Hepatocyte (in vitro differentiated cells): ENCODE data around the gene ZNF280D. TPM values are rescaled to one million over a fixed set of nuclear protein-coding genes. Genes with fewer than 3 reads are reported as not detected.

Experiments
- DNase-seq: peaks from one replicate; pipeline ENCODE4 v3.0.0-alpha.2; 2016; ENCODE audit warnings: low spot score
- H2AFZ ChIP-seq: fragments of 200-600 bp; sonication (generic); 2 replicates; pipeline ENCODE4 v1.6.0; 2016; ENCODE audit warnings: antibody characterized with exemption, mild to moderate bottlenecking
- H3K27ac ChIP-seq: fragments of 200-600 bp; sonication (generic); 2 replicates; pipeline ENCODE4 v1.5.1; 2016; ENCODE audit warnings: mild to moderate bottlenecking
- H3K27me3 ChIP-seq: fragments of 200-600 bp; sonication (generic); 2 replicates; pipeline ENCODE4 v1.6.1; 2016
- H3K36me3 ChIP-seq: fragments of 200-600 bp; sonication (generic); replicated peaks from 2 replicates; pipeline ENCODE4 v1.5.1; 2016; ENCODE audit warnings: low read depth; ENCODE audit not compliant: insufficient read depth
- H3K4me1 ChIP-seq: fragments of 200-600 bp; sonication (generic); 2 replicates; pipeline ENCODE4 v1.5.1; 2016; ENCODE audit warnings: mild to moderate bottlenecking, moderate library complexity; ENCODE audit not compliant: insufficient read depth
- H3K4me2 ChIP-seq: fragments of 200-600 bp; sonication (generic); 2 replicates; pipeline ENCODE4 v1.6.0; 2016
- H3K4me3 ChIP-seq: fragments of 200-600 bp; sonication (generic); 2 replicates; pipeline ENCODE4 v1.5.1; 2016; ENCODE audit warnings: mild to moderate bottlenecking
- H3K79me2 ChIP-seq: fragments of 200-600 bp; sonication (generic); 2 replicates; pipeline ENCODE4 v1.6.0; 2017; ENCODE audit warnings: mild to moderate bottlenecking
- H3K9me2 ChIP-seq: fragments of 200-600 bp; sonication (generic); replicated peaks from 2 replicates; pipeline ENCODE4 v1.6.0; 2017; ENCODE audit warnings: mild to moderate bottlenecking; ENCODE audit not compliant: insufficient read depth
- H3K9me3 ChIP-seq: fragments of 200-600 bp; sonication (generic); 2 replicates; pipeline ENCODE4 v1.5.1; 2016; ENCODE audit warnings: low read depth, mild to moderate bottlenecking
- H4K20me1 ChIP-seq: fragments of 200-600 bp; sonication (generic); 2 replicates; pipeline ENCODE4 v1.6.0; 2016; ENCODE audit warnings: mild to moderate bottlenecking; ENCODE audit not compliant: insufficient read depth, poor library complexity, severe bottlenecking
- CTCF ChIP-seq: fragments of 200-600 bp; sonication (generic); IDR thresholded peaks from 2 replicates; pipeline ENCODE4 v1.5.1; 2016; ENCODE audit warnings: antibody characterized with exemption, mild to moderate bottlenecking; ENCODE audit not compliant: poor library complexity
- EZH2 ChIP-seq: fragments of 200-600 bp; sonication (generic); IDR thresholded peaks from 2 replicates; pipeline ENCODE4 v1.6.1; 2016; ENCODE audit warnings: antibody characterized with exemption, mild to moderate bottlenecking, borderline replicate concordance
- EZH2phosphoT487 ChIP-seq: fragments of 200-600 bp; sonication (generic); IDR thresholded peaks from one replicate; pipeline ENCODE4 v1.6.1; 2018; ENCODE audit warnings: antibody characterized with exemption, mild to moderate bottlenecking, low read depth, moderate library complexity; ENCODE audit not compliant: unreplicated experiment, severe bottlenecking
- WGBS: methylation state at CpG from one replicate; pipeline ENCODE4 v1.1.6; 2016; ENCODE audit warnings: low lambda C conversion rate; ENCODE audit errors: missing lambda C conversion rate; 5-methylcytosine and 5-hydroxymethylcytosine counted together
- polyA plus RNA-seq: library from polyadenylated mRNA; unstranded; fragments of >200 nt; fragmentation: Nextera tagmentation; extraction: Ambion mirVana; gene quantifications from 2 replicates; pipeline ENCODE4 v1.2.1, GENCODE V29; 2016
- total RNA-seq: library from RNA; depleted of rRNA; stranded (reverse); fragments of >200 nt; gene quantifications from 2 replicates; pipeline ENCODE4 v1.2.3, GENCODE V29; 2014

The ZNF280D gene
- total and polyA plus RNA-seq, 2 experiments from 2014 or later = 0.54 to 0.87 TPM

DNA sequence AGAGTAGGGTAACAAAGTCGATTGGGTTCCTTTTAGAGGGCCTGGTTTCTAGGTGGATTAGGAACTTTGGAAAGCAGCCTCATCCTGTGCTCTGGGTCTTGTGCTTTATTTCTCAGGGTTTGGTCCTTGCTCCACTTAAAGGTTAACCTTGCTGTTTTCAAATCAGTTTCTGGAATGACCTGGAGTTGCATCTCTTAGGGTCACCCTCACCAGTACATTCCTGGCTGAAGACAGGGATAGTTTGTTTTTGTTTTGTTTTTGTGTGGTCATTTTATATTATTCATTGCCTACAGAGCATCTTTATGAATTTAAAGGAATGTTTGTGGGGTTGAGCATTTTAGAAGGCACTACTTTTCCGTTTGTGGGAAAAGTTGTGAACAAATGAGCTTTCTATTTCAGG is 45.5 kb upstream of the ZNF280D start:
- DNase-seq = no peak
- no peaks in the 10 kb centered on the region for H3K36me3 ChIP-seq
- H3K27ac ChIP-seq = no peak overlapping the region
- H3K4me1 ChIP-seq = peaks cover 3% of the 10 kb centered on the region
- WGBS = 89% methylated on average over 2 of the region's 2 CpGs
- H3K27me3 ChIP-seq = no peaks in the 10 kb centered on the region
- TF ChIP-seq CTCF (no peak), EZH2 (no peak), EZH2phosphoT487 (no peak)
- H4K20me1 ChIP-seq = no peaks in the 10 kb centered on the region
- no peak overlapping the region for H2AFZ ChIP-seq
- H3K79me2 ChIP-seq = no peaks in the 10 kb centered on the region
- no peak overlapping the region for H3K4me2 ChIP-seq
- H3K9me2 ChIP-seq = no peaks in the 10 kb centered on the region
- no peak overlapping the region for H3K4me3 ChIP-seq
- no peaks in the 10 kb centered on the region for H3K9me3 ChIP-seq

DNA sequence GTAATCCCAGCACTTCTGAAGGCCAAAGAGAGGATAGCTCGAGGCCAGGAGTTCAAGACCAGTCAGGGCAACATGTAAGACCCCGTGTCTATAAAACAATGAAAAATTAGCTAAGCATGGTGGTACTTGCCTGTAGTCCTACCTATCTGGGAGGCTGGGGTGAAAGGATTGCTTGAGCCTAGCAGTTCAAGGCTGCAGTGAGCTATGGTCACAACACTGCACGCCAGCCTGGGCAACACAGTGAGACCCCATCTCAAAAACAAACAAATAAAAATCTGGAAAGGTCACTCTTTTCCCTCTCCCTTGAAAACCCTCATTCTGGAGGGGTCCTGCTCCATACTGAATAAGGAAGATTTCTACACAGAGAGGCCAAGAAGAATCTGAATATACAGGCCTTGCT is 43.5 kb upstream of the ZNF280D start:
- Histone ChIP-seq H4K20me1 (no peaks in the 10 kb centered on the region), H3K27ac (no peak overlapping the region), H3K4me1 (peaks cover 9% of the 10 kb centered on the region), H3K4me3 (no peak overlapping the region), H3K27me3 (no peaks in the 10 kb centered on the region), H2AFZ (no peak overlapping the region), H3K36me3 (no peaks in the 10 kb centered on the region), H3K79me2 (no peaks in the 10 kb centered on the region), H3K4me2 (no peak overlapping the region), H3K9me3 (no peaks in the 10 kb centered on the region), H3K9me2 (no peaks in the 10 kb centered on the region)
- DNase-seq = no peak
- WGBS = 89% methylated on average over 3 of the region's 3 CpGs
- TF ChIP-seq EZH2phosphoT487 (no peak), EZH2 (no peak), CTCF (no peak)

- Histone ChIP-seq H3K4me3 (no peak overlapping the region), H3K4me1 (peaks cover 9% of the 10 kb centered on the region), H3K79me2 (no peaks in the 10 kb centered on the region), H3K4me2 (no peak overlapping the region), H4K20me1 (no peaks in the 10 kb centered on the region), H3K27me3 (no peaks in the 10 kb centered on the region), H3K9me3 (no peaks in the 10 kb centered on the region), H2AFZ (peak overlapping the region; percentile 12), H3K36me3 (no peaks in the 10 kb centered on the region), H3K27ac (no peak overlapping the region), H3K9me2 (no peaks in the 10 kb centered on the region)
- 76% methylated on average over 1 of the region's 1 CpG for WGBS
- DNase-seq = no peak
- TF ChIP-seq CTCF = no peak
- no peak for TF ChIP-seq EZH2
- no peak for TF ChIP-seq EZH2phosphoT487
Observed at GRCh38 chr15:56775641-56776040, 42.3 kb upstream of the ZNF280D start.

- H3K27me3 ChIP-seq = no peaks in the 10 kb centered on the region
- H3K36me3 ChIP-seq = no peaks in the 10 kb centered on the region
- H3K9me3 ChIP-seq = no peaks in the 10 kb centered on the region
- H3K4me1 ChIP-seq = peaks cover 9% of the 10 kb centered on the region
- H3K27ac ChIP-seq = no peak overlapping the region
- no peak overlapping the region for H3K4me2 ChIP-seq
- 91% methylated on average over 2 of the region's 2 CpGs for WGBS
- no peaks in the 10 kb centered on the region for H4K20me1 ChIP-seq
- no peaks in the 10 kb centered on the region for H3K79me2 ChIP-seq
- no peak overlapping the region for H2AFZ ChIP-seq
- no peak overlapping the region for H3K4me3 ChIP-seq
- no peak for TF ChIP-seq EZH2phosphoT487
- no peak for TF ChIP-seq EZH2
- TF ChIP-seq CTCF = no peak
- no peaks in the 10 kb centered on the region for H3K9me2 ChIP-seq
- no peak for DNase-seq
Observed at GRCh38 chr15:56774356-56774755, 41.0 kb upstream of the ZNF280D start.
